ENCODE measurements around the gene NAALADL2. TPM values are rescaled to one million over a fixed set of nuclear protein-coding genes. Genes with fewer than 3 reads are reported as not detected.

The NAALADL2 gene
- total and polyA plus RNA-seq, 3 donors from 2014 or later, result 5.4 to 15.6 (median 6.0) TPM

DNA sequence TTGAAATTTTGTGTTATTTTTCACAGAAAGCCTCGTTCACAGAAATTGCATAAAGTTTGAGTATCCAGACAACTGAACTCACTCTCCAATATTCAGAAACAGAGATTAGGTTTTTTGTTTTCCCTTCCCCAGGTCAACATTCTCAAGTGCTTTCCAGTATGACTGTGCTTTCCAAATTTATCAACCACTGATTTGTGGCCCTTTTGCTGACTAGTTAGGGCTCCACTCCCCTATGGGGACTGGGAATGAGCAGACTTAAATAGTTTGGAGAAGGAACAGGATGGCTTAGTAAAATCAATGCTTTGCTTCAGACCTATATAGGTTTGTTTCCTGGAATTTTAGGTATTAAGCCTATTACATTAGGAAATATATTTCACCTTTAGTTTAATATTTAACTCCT, 38.2 kb upstream of the NAALADL2 start:
- Histone ChIP-seq H3K27ac (no peak overlapping the region), H3K36me3 (ENCODE audit: low read depth, missing control alignments) (no peaks in the 10 kb centered on the region), H3K9me3 (no peaks in the 10 kb centered on the region), H3K27me3 (no peaks in the 10 kb centered on the region), H3K4me1 (no peaks in the 10 kb centered on the region), H3K4me3 (no peak overlapping the region)
- no peak for TF ChIP-seq POLR2A (IDR thresholded peaks at IDR 0.05)
- TF ChIP-seq, protein P1, sequence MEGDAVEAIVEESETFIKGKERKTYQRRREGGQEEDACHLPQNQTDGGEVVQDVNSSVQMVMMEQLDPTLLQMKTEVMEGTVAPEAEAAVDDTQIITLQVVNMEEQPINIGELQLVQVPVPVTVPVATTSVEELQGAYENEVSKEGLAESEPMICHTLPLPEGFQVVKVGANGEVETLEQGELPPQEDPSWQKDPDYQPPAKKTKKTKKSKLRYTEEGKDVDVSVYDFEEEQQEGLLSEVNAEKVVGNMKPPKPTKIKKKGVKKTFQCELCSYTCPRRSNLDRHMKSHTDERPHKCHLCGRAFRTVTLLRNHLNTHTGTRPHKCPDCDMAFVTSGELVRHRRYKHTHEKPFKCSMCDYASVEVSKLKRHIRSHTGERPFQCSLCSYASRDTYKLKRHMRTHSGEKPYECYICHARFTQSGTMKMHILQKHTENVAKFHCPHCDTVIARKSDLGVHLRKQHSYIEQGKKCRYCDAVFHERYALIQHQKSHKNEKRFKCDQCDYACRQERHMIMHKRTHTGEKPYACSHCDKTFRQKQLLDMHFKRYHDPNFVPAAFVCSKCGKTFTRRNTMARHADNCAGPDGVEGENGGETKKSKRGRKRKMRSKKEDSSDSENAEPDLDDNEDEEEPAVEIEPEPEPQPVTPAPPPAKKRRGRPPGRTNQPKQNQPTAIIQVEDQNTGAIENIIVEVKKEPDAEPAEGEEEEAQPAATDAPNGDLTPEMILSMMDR (IDR thresholded peaks at IDR 0.05), result no peak
- WGBS, 2 donors, result 91 to 98% methylated on average over 1 of the region's 1 CpG
- intact Hi-C loops (cut with DNase I; ENCODE audit: low total_unique reads), result no loop called here
- no peak for DNase-seq

DNA sequence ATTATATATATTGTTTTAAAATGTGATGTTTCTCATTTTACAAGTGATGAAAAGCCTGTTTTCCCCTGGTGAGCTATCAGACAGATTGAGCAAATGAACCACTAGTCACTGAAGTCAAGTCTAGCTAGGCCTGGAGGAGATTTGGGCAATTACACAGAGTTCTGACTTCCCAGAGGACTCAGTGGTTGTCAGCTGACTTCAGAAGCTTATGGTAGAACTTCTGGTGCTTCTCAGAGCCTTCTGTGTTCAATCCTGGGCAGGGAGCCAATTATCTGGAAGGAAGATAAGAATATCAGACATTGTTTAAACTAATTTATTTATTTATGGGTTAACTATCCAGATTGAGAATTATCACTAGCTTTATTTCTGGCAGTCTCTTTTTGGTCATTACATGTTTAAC, 37.7 kb upstream of the NAALADL2 start:
- H3K27ac ChIP-seq, result no peak overlapping the region
- TF ChIP-seq, protein P1 (IDR thresholded peaks at IDR 0.05), result no peak
- TF ChIP-seq POLR2A (IDR thresholded peaks at IDR 0.05), result no peak
- H3K27me3 ChIP-seq, result no peaks in the 10 kb centered on the region
- H3K4me1 ChIP-seq, result no peaks in the 10 kb centered on the region
- intact Hi-C loops (cut with DNase I; ENCODE audit: low total_unique reads), result no loop called here
- no peaks in the 10 kb centered on the region for H3K36me3 ChIP-seq (ENCODE audit: low read depth, missing control alignments)
- H3K9me3 ChIP-seq, result no peaks in the 10 kb centered on the region
- H3K4me3 ChIP-seq, result no peak overlapping the region
- DNase-seq, result no peak

DNA sequence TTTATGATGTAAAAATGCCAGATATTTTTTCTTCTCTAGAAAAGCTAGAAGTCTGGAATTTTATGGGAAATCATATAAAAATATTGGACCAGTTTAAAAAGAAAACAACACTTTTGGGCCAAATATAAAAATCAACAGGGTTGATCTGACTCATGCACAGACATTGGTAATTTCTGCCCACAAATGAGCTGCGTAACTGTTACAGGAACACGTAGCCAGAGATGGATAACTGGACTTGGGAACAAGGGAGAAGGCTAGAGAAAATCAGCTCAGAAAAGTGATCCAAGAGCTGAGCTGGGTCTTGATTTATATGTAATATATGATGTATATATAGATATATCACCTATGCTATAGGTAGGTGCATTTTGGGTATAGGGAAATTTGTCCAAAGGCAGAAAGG, 36.8 kb upstream of the NAALADL2 start:
- no peak overlapping the region for H3K4me3 ChIP-seq
- no peaks in the 10 kb centered on the region for H3K4me1 ChIP-seq
- H3K9me3 ChIP-seq, result no peaks in the 10 kb centered on the region
- H3K27me3 ChIP-seq, result no peaks in the 10 kb centered on the region
- H3K36me3 ChIP-seq (ENCODE audit: low read depth, missing control alignments), result no peaks in the 10 kb centered on the region
- WGBS, 2 donors, result 78 to 80% methylated on average over 2 of the region's 2 CpGs
- intact Hi-C loops (cut with DNase I; ENCODE audit: low total_unique reads), result no loop called here
- no peak for DNase-seq
- H3K27ac ChIP-seq, result no peak overlapping the region
- TF ChIP-seq, protein P1 (IDR thresholded peaks at IDR 0.05), result no peak
- no peak for TF ChIP-seq POLR2A (IDR thresholded peaks at IDR 0.05)

DNA sequence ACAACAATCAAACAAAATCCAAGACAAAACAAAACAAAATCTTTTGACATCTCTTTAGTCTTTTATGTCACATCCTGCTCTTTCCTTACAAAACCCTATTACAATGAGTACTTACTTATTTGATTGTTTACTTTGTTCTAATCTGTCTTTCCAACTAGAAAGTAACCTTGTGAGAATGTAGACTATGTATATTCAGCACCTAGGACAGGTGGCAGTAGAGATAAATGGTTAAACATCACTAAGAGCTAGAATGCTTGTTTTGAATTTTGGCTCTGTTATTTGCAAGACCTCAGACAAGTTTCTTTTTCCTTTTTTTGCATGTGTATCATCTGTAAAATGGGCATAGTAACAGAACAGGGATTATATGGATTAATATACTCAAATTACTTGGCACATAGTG, 33.1 kb upstream of the NAALADL2 start:
- TF ChIP-seq, protein P1 (IDR thresholded peaks at IDR 0.05), result no peak
- TF ChIP-seq POLR2A (IDR thresholded peaks at IDR 0.05), result no peak
- Histone ChIP-seq H3K27me3 (no peaks in the 10 kb centered on the region), H3K27ac (no peak overlapping the region), H3K4me1 (no peaks in the 10 kb centered on the region), H3K36me3 (ENCODE audit: low read depth, missing control alignments) (no peaks in the 10 kb centered on the region), H3K9me3 (no peaks in the 10 kb centered on the region), H3K4me3 (no peak overlapping the region)
- DNase-seq, result no peak
- intact Hi-C loops (cut with DNase I; ENCODE audit: low total_unique reads), result no loop called here

DNA sequence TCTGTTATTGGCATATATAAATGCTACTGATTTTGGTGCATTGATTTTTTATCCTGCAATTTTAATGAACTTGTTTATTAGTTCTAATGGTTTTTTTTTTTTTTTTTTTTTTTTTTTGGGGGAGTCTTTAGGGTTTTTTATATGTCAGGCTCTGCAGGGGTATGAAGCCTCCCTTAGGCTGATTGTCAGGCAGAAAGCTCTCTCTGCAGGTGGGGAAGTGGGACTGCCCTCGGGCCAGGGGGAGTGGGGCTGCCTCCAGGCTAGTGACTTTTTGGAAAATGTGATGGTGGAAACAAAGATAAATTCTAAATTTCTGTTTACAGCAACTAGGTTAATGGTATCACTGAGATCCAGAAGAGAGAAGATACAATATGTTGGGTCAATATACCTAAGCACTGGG, 14.4 kb upstream of the NAALADL2 start:
- no peak overlapping the region for H3K27ac ChIP-seq
- H3K4me1 ChIP-seq, result no peaks in the 10 kb centered on the region
- intact Hi-C loops (cut with DNase I; ENCODE audit: low total_unique reads), result no loop called here
- no peaks in the 10 kb centered on the region for H3K9me3 ChIP-seq
- no peaks in the 10 kb centered on the region for H3K36me3 ChIP-seq (ENCODE audit: low read depth, missing control alignments)
- no peak for TF ChIP-seq POLR2A (IDR thresholded peaks at IDR 0.05)
- TF ChIP-seq, protein P1 (IDR thresholded peaks at IDR 0.05), result no peak
- no peak for DNase-seq
- 78 to 100% methylated on average over 1 of the region's 1 CpG for WGBS, 2 donors
- H3K27me3 ChIP-seq, result no peaks in the 10 kb centered on the region
- H3K4me3 ChIP-seq, result no peak overlapping the region
